IPS-NIHi7 (cell line): Measurements from ENCODE around the gene CHCHD2.
"Not testable (repeated sequence)": the region's sequence is repeated elsewhere in the genome, so short reads cannot be mapped to it uniquely, and the experiment has no call there.

Experiments
- DNase-seq: peaks from one replicate; pipeline ENCODE4 v3.0.0; 2012; ENCODE audit warnings: mixed read lengths; ENCODE audit errors: extremely low spot score

The CHCHD2 gene

DNA sequence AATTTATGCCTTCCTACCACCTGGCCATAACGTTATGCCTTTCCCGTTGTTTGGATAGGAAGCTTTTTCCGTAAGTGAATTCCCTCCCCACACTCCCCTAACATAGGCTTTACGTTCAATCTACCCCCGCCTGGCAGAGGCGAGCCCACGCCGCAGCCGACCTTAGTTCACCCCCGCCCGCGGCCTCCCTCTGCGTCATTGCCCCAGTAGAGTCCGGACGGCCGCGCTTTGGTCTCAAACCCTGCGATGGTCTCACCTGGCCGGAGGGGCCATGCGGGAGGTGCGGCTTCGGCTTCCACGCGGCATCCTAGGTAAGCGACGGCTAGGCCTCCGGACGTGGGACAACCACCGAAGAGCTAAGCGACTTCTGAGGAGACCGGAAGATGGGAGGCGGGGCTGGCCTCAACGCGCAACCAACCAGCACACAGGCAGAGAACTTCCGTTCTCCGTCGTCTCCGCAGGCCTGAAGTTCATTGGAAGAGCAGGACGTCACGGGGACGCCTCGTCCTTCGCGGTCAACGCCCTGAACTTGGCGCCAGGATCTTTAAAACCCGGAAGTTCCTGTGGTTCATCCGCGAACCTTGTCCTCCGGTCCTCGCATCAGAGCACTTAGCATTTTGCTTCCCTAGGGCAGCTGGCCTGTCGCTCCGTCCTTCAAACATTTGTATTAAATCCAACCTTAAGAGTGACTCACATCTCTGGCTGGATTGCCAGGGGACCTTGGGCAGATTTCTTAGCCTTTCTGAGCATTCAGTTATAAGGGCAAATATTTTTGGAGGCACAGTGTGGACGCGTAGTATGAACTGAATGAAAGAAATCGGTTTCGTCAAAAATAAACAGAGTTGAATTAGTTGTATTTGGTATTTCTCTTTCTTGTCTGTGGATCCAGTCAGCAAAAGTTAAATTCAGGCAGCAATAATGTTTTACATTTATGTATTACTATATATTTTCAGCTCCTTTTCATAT lies at the start of gene CHCHD2:
TSS of gene CHCHD2 (minus strand) at position 369 of the 966 bp plus-strand sequence. CDS start at position 306, 63 bp downstream.
- DNase-seq = no peak

GRCh38 chr7:56131062-56131461 lies 24.8 kb upstream of the CHCHD2 start:
- not testable (repeated sequence) for DNase-seq

GRCh38 chr7:56127241-56127975 lies 21.1 kb upstream of the CHCHD2 start:
- no peak for DNase-seq

- no peak for DNase-seq
Observed at GRCh38 chr7:56125831-56126230, 19.6 kb upstream of the CHCHD2 start.

DNA sequence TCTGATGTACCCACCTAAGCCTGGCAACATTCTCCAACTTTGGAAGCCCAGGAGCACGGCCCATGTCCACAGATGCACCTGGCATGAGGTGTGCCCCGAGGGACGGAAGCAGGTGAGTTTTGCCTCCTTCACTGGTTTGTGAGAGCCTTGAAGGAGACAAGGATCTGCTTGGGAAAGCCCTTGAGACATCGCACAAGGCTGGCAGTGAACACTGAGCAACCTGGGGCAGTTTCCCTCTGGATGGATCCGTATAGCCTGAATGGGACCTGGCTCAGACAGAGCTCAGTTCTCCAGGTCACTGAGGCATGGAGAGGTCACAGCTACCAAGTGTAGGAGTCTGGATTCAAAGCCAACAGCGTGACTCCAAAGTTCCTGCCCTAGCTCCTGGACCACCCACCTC lies 18.7 kb upstream of the CHCHD2 start:
- no peak for DNase-seq

DNA sequence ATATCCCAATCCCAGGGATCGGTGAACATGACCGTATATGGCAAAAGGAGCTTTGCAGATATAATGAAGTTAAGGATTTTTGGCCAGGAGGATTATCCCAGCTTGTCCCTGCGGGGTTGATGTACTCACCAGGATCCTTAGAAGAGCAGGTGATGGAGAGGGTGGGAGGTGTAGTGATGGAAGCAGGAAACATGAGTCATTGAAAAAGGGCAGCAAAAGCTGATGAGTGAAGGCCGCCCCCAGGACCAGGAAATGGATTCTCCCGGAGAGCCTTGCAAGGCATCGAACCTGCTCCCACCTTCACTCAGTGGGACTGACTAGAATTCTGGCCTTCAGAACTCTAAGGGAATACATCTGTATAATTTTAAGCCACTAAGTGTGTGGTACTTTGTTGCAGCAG lies 15.2 kb upstream of the CHCHD2 start:
- DNase-seq = no peak

DNA sequence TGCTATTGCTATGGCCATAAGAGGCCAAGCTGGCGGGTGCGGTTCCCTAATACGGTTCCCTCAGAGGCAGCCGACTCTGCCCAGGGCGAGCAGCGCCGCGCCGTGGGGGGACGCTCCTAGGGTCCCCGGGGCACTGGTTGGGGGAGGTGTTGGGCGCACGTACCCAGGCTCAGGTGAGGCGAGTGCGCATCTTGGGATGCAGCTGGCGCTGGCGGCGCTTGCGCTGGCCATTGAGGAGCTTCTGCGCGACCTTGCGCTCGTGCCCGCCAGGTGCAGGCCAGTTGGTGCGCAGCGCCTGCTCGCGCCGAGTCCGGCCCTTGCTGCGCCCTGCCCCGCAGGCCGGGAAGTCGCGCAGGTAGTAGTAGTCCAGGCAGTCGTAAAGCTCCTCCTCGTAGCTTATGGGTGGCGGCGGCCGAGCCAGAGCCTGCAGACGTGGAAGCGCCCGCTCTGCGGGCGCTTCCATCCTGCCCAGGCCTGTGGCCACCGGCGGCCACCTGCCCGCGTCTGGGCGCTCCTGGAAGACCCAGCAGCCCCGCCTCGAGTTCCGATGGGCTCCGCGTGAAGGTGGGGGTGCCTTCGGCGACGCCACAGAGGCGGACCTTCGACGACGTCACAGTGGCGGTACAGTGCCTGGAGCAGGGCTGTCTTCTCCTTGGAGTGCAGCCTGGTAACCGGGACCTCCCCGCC lies 9.7 kb upstream of the CHCHD2 start, which contains the start of gene NUPR2:
TSS of gene NUPR2 (minus strand) at position 566 of the 687 bp plus-strand sequence. CDS start at position 463, 103 bp downstream.
- DNase-seq = no peak

GRCh38 chr7:56112244-56112643 lies 6.0 kb upstream of the CHCHD2 start:
- not testable (repeated sequence) for DNase-seq

DNA sequence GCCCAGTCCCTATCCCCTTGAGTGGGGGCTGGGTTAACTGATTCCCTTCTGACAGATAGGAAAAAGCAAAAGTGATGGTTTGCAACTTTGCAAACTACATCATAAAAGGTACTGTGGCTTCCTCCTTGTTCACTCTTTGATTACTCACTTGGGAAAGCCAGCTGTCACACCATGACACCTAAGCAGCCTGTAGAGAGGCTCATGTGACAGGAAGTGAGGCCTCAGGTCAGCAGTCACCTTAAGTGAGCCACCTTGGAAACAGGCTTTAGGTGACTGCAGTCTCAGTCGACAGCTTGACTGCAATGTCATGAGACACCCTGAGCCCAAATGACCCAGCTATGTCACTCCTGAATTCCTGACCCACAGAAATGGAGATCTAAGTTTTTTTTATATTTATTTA lies 4.3 kb upstream of the CHCHD2 start:
- no peak for DNase-seq

GRCh38 chr7:56107954-56108258 lies 1.6 kb upstream of the CHCHD2 start:
- DNase-seq = no peak

DNA sequence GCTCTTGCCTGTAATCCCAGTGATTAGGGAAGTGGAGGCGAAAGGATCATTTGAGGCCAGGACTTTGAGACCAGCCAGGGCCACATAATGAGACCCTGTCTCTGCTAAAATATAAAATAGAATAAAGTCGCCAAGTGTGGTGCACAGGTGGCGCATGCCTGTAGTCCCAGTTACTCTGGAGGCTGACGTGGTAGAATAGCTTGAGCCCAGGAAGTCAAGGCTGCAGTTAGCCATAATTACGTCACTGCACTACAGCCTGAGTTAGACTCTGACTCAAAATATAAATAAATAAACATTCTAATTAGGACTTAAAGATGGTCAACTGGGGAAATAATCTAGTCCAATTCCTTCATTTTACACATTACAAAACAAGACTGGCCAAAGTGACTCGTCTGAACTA lies 768 bp downstream of the CHCHD2 start:
- no peak for DNase-seq

DNA sequence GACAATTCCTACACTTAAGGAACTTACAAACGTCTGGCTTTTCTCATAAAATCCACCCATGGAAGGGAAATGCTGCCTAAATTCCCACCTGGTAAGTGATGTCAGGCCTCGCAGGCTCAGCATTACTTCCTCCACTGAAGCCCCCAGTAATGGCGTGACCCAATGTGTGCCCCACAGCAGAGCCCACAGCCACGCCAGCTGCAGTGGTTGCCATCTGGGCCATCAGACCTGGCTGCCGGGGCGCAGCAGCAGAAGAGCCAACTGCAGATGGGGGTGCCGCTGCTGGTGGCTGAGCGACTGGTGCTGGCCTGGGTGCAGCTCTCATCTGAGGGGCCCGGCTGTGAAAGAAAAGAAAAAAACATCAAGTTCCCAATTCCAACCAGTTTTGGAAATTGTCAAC lies 2.1 kb downstream of the CHCHD2 start:
- not testable (repeated sequence) for DNase-seq

- DNase-seq = no peak
Observed at GRCh38 chr7:56099653-56100052, 6.6 kb downstream of the CHCHD2 start.

- not testable (repeated sequence) for DNase-seq
Observed at GRCh38 chr7:56098187-56099008, 7.9 kb downstream of the CHCHD2 start.

GRCh38 chr7:56097700-56098099 lies 8.6 kb downstream of the CHCHD2 start:
- no peak for DNase-seq

- peak; percentile 43 for DNase-seq
Observed at GRCh38 chr7:56092789-56093531, 13.3 kb downstream of the CHCHD2 start, which contains the start of gene PHKG1. Gene PHKG1, minus strand, starts transcription at chr7:56092952. Its CDS starts 4,011 bp downstream, at chr7:56088941.

DNA sequence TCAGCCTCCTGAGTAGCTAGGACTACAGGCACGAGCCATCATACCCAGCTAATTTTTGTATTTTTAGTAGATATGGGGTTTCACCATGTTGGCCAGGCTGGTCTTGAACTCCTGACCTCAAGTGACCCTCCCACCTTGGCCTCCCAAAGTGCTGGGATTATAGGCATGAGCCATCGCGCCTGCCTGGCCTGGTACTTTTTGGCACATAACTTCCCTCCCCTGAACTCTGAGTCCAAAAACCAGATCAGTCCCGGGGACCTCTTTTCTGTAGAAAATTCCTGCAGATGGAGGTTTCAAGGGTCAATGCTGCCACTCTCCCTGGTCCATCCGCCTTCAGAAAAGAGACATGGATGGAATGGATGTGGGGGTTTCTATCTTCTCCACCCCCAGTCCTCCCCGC lies 13.9 kb downstream of the CHCHD2 start:
- DNase-seq = not testable (repeated sequence)

DNA sequence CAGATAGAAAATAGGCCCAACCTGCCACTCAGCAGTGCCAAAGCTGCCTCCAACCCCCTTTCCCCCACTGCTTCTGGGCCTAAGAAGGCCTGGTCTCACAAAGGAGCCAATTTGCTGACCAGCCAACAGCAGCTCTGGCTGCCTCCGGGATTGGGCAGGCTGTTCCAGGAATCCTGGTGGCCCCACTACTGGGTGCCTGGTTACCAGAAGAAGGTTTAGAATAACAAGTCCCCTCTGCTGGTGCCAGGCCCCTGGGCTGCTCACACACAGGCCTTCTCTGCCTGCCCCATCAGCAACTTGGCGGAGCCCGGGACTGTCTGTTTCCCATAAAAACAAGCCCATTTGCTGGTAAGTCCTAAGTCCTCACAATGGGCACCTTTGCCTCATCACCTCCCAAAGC lies 14.7 kb downstream of the CHCHD2 start:
- DNase-seq = no peak

DNA sequence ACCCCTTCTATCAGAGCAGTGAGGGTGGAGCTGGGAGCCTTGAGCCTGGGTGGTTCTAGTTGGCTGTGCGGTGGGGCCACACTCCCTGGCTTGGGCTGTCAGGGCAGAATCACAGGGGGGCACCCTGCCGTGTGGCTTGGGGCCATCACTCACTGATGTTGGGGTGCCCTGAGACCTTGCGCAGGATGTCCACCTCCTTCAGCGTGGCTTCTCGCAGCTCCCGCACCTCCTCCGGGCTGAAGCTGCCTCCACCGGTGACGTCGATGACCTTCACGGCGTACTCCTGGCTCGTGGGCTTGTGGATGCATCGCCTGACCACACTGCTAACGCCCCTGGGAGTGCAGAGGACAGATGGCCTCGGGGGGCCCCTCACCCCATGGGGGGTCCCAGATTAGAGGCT lies 18.8 kb downstream of the CHCHD2 start:
- no peak for DNase-seq

- DNase-seq = no peak
Observed at GRCh38 chr7:56086761-56087160, 19.5 kb downstream of the CHCHD2 start.
